ENCODE results near the gene NTRK3.

The NTRK3 gene

GRCh38 chr15:88089024-88089620, 167.4 kb downstream of the NTRK3 start:
- Histone ChIP-seq H3K4me3 (no peak overlapping the region), H3K9ac (ENCODE audit: insufficient read length) (no peak overlapping the region), H3K9me3 (ENCODE audit: low read depth, low read length) (no peaks in the 10 kb centered on the region), H3K27ac (no peak overlapping the region), H3K36me3 (ENCODE audit: insufficient read depth, low read length) (no peaks in the 10 kb centered on the region)
- no peak for DNase-seq (ENCODE audit: low read depth, low spot score)
- TF ChIP-seq EZH2 (IDR thresholded peaks at IDR 0.05) (no peak), POLR2AphosphoS5 (IDR thresholded peaks at IDR 0.05; ENCODE audit: borderline replicate concordance, low read depth, low read length) (no peak), FOXP2 (optimal IDR thresholded peaks at IDR 0.05; ENCODE audit: control extremely low read depth, extremely low read length, insufficient read depth) (no peak)

- no peak overlapping the region for H3K27ac ChIP-seq
- H3K4me3 ChIP-seq: no peak overlapping the region
- H3K9ac ChIP-seq (ENCODE audit: insufficient read length): no peak overlapping the region
- DNase-seq (ENCODE audit: low read depth, low spot score): peak; percentile 6
- no peaks in the 10 kb centered on the region for H3K9me3 ChIP-seq (ENCODE audit: low read depth, low read length)
- no peak for TF ChIP-seq POLR2AphosphoS5 (IDR thresholded peaks at IDR 0.05; ENCODE audit: borderline replicate concordance, low read depth, low read length)
- TF ChIP-seq FOXP2 (optimal IDR thresholded peaks at IDR 0.05; ENCODE audit: control extremely low read depth, extremely low read length, insufficient read depth): no peak
- TF ChIP-seq EZH2 (IDR thresholded peaks at IDR 0.05): no peak
- H3K36me3 ChIP-seq (ENCODE audit: insufficient read depth, low read length): no peaks in the 10 kb centered on the region
Measured at GRCh38 chr15:88083811-88084760, 172.5 kb downstream of the NTRK3 start.

- Histone ChIP-seq H3K36me3 (ENCODE audit: insufficient read depth, low read length) (no peaks in the 10 kb centered on the region), H3K9ac (ENCODE audit: insufficient read length) (no peak overlapping the region), H3K9me3 (ENCODE audit: low read depth, low read length) (no peaks in the 10 kb centered on the region), H3K4me3 (no peak overlapping the region), H3K27ac (no peak overlapping the region)
- TF ChIP-seq POLR2AphosphoS5 (IDR thresholded peaks at IDR 0.05; ENCODE audit: borderline replicate concordance, low read depth, low read length): no peak
- TF ChIP-seq FOXP2 (optimal IDR thresholded peaks at IDR 0.05; ENCODE audit: control extremely low read depth, extremely low read length, insufficient read depth): no peak
- no peak for TF ChIP-seq EZH2 (IDR thresholded peaks at IDR 0.05)
- no peak for DNase-seq (ENCODE audit: low read depth, low spot score)
Measured at GRCh38 chr15:88080616-88081015, 175.9 kb downstream of the NTRK3 start.

- DNase-seq (ENCODE audit: low read depth, low spot score): no peak
Measured at GRCh38 chr15:88077296-88078020, 179.1 kb downstream of the NTRK3 start.

GRCh38 chr15:88076328-88076727, 180.2 kb downstream of the NTRK3 start:
- no peak overlapping the region for H3K4me3 ChIP-seq
- no peaks in the 10 kb centered on the region for H3K9me3 ChIP-seq (ENCODE audit: low read depth, low read length)
- no peak overlapping the region for H3K9ac ChIP-seq (ENCODE audit: insufficient read length)
- DNase-seq (ENCODE audit: low read depth, low spot score): no peak
- no peak overlapping the region for H3K27ac ChIP-seq
- no peak for TF ChIP-seq FOXP2 (optimal IDR thresholded peaks at IDR 0.05; ENCODE audit: control extremely low read depth, extremely low read length, insufficient read depth)
- H3K36me3 ChIP-seq (ENCODE audit: insufficient read depth, low read length): no peaks in the 10 kb centered on the region

More at GRCh38 chr15:88077296-88078020, 179.1 kb downstream of the NTRK3 start:
- Histone ChIP-seq H3K36me3 (ENCODE audit: insufficient read depth, low read length) (no peaks in the 10 kb centered on the region), H3K9ac (ENCODE audit: insufficient read length) (no peak overlapping the region), H3K4me3 (no peak overlapping the region), H3K9me3 (ENCODE audit: low read depth, low read length) (no peaks in the 10 kb centered on the region), H3K27ac (no peak overlapping the region)
- TF ChIP-seq FOXP2 (optimal IDR thresholded peaks at IDR 0.05; ENCODE audit: control extremely low read depth, extremely low read length, insufficient read depth): no peak
- TF ChIP-seq EZH2 (IDR thresholded peaks at IDR 0.05): no peak
- no peak for TF ChIP-seq POLR2AphosphoS5 (IDR thresholded peaks at IDR 0.05; ENCODE audit: borderline replicate concordance, low read depth, low read length)

GRCh38 chr15:88075102-88075501, 181.4 kb downstream of the NTRK3 start:
- TF ChIP-seq EZH2 (IDR thresholded peaks at IDR 0.05) (no peak), FOXP2 (optimal IDR thresholded peaks at IDR 0.05; ENCODE audit: control extremely low read depth, extremely low read length, insufficient read depth) (no peak), POLR2AphosphoS5 (IDR thresholded peaks at IDR 0.05; ENCODE audit: borderline replicate concordance, low read depth, low read length) (no peak)
- H3K9me3 ChIP-seq (ENCODE audit: low read depth, low read length): no peaks in the 10 kb centered on the region
- no peak overlapping the region for H3K9ac ChIP-seq (ENCODE audit: insufficient read length)
- H3K36me3 ChIP-seq (ENCODE audit: insufficient read depth, low read length): no peaks in the 10 kb centered on the region
- no peak overlapping the region for H3K4me3 ChIP-seq
- no peak for DNase-seq (ENCODE audit: low read depth, low spot score)
- no peak overlapping the region for H3K27ac ChIP-seq

GRCh38 chr15:88074386-88074785, 182.2 kb downstream of the NTRK3 start:
- Histone ChIP-seq H3K4me3 (no peak overlapping the region), H3K36me3 (ENCODE audit: insufficient read depth, low read length) (no peaks in the 10 kb centered on the region), H3K9me3 (ENCODE audit: low read depth, low read length) (no peaks in the 10 kb centered on the region), H3K27ac (no peak overlapping the region), H3K9ac (ENCODE audit: insufficient read length) (no peak overlapping the region)
- DNase-seq (ENCODE audit: low read depth, low spot score): no peak
- TF ChIP-seq POLR2AphosphoS5 (IDR thresholded peaks at IDR 0.05; ENCODE audit: borderline replicate concordance, low read depth, low read length) (no peak), FOXP2 (optimal IDR thresholded peaks at IDR 0.05; ENCODE audit: control extremely low read depth, extremely low read length, insufficient read depth) (no peak), EZH2 (IDR thresholded peaks at IDR 0.05) (no peak)

GRCh38 chr15:88073391-88073691, 183.2 kb downstream of the NTRK3 start:
- Histone ChIP-seq H3K27ac (no peak overlapping the region), H3K36me3 (ENCODE audit: insufficient read depth, low read length) (no peaks in the 10 kb centered on the region), H3K9me3 (ENCODE audit: low read depth, low read length) (no peaks in the 10 kb centered on the region), H3K9ac (ENCODE audit: insufficient read length) (no peak overlapping the region), H3K4me3 (no peak overlapping the region)
- DNase-seq (ENCODE audit: low read depth, low spot score): no peak
- TF ChIP-seq POLR2AphosphoS5 (IDR thresholded peaks at IDR 0.05; ENCODE audit: borderline replicate concordance, low read depth, low read length) (no peak), EZH2 (IDR thresholded peaks at IDR 0.05) (no peak), FOXP2 (optimal IDR thresholded peaks at IDR 0.05; ENCODE audit: control extremely low read depth, extremely low read length, insufficient read depth) (no peak)

Measured in SK-N-MC (cell line).